HEK293 (cell line): ENCODE data around the gene KRTAP12-4.

Experiments
- CTCF ChIA-PET: fragments of 350-600 bp; formaldehyde crosslinking; extraction: SDS; loops from one replicate; lab custom pipeline; 2021; ENCODE audit warnings: antibody characterized with exemption; lab: Yijun Ruan, JAX
- POLR2A ChIA-PET: fragments of 300-600 bp; formaldehyde crosslinking; extraction: SDS; loops from one replicate; lab custom pipeline; 2020; ENCODE audit warnings: antibody characterized with exemption, inconsistent platforms; lab: Yijun Ruan, JAX
- H3K27ac ChIP-seq: fragments of 200-500 bp; sonication (Bioruptor generic); 2 replicates; pipeline ENCODE4 v1.5.1; 2014; ENCODE audit warnings: low read depth, low read length, control low read depth, inconsistent platforms; ENCODE audit errors: extremely low read depth
- H3K36me3 ChIP-seq, 2 experiments: fragments of 200-500 bp in 1 of 2; sonication (Bioruptor generic) in 1 of 2; 1 replicate in 1 of 2; 2 replicates in 1 of 2; pipeline ENCODE4 v1.5.1; 2014 to 2017; ENCODE audit warnings: inconsistent platforms in 2 of 2, low read length in 2 of 2; ENCODE audit not compliant: control insufficient read depth in 2 of 2, insufficient read depth in 1 of 2
- H3K4me1 ChIP-seq: fragments of 200-500 bp; sonication (Bioruptor generic); 2 replicates; pipeline ENCODE4 v1.5.1; 2014; ENCODE audit warnings: mild to moderate bottlenecking, low read length, inconsistent platforms; ENCODE audit not compliant: control insufficient read depth, insufficient read depth
- H3K4me3 ChIP-seq: 2 replicates; pipeline ENCODE4 v1.5.1; 2011; ENCODE audit warnings: low read depth, mild to moderate bottlenecking, control low read depth, low read length, moderate library complexity
- H3K9me3 ChIP-seq: fragments of 200-500 bp; sonication (Bioruptor generic); 2 replicates; pipeline ENCODE4 v1.5.1; 2014; ENCODE audit warnings: low read depth, low read length, inconsistent platforms; ENCODE audit not compliant: control insufficient read depth, insufficient read depth
- KLF7 ChIP-seq: fragments of 450-650 bp; formaldehyde crosslinking; IDR thresholded peaks from 2 replicates; pipeline ENCODE4 v1.5.1; 2016; ENCODE audit warnings: missing biosample characterization, missing genetic modification characterization, borderline replicate concordance
- MYNN ChIP-seq: fragments of 450-650 bp; formaldehyde crosslinking; IDR thresholded peaks from 2 replicates; pipeline ENCODE4 v1.5.1; 2016; ENCODE audit warnings: missing biosample characterization, missing genetic modification characterization, borderline replicate concordance
- PATZ1 ChIP-seq: fragments of 450-650 bp; formaldehyde crosslinking; IDR thresholded peaks from 2 replicates; pipeline ENCODE4 v1.5.1; 2016; ENCODE audit warnings: missing biosample characterization, missing genetic modification characterization
- ZBTB10 ChIP-seq: fragments of 450-650 bp; formaldehyde crosslinking; IDR thresholded peaks from 2 replicates; pipeline ENCODE4 v1.5.1; 2016; ENCODE audit warnings: missing biosample characterization, missing genetic modification characterization
- ZBTB49 ChIP-seq: fragments of 450-650 bp; formaldehyde crosslinking; IDR thresholded peaks from 2 replicates; pipeline ENCODE4 v1.5.1; 2016; ENCODE audit warnings: missing biosample characterization, missing genetic modification characterization, low read depth
- ZFP69B ChIP-seq: fragments of 450-650 bp; formaldehyde crosslinking; IDR thresholded peaks from 2 replicates; pipeline ENCODE4 v1.5.1; 2016; ENCODE audit warnings: missing biosample characterization, missing genetic modification characterization
- ZNF140 ChIP-seq: fragments of 450-650 bp; formaldehyde crosslinking; IDR thresholded peaks from 2 replicates; pipeline ENCODE4 v1.5.1; 2016; ENCODE audit warnings: missing biosample characterization, missing genetic modification characterization
- ZNF169 ChIP-seq: fragments of 450-650 bp; formaldehyde crosslinking; IDR thresholded peaks from 2 replicates; pipeline ENCODE4 v1.5.1; 2016; ENCODE audit warnings: missing biosample characterization, missing genetic modification characterization
- ZNF18 ChIP-seq: fragments of 450-650 bp; formaldehyde crosslinking; IDR thresholded peaks from 2 replicates; pipeline ENCODE4 v1.5.1; 2016; ENCODE audit warnings: missing biosample characterization, missing genetic modification characterization
- ZNF2 ChIP-seq: fragments of 450-650 bp; formaldehyde crosslinking; IDR thresholded peaks from 2 replicates; pipeline ENCODE4 v1.5.1; 2016; ENCODE audit warnings: missing biosample characterization, missing genetic modification characterization
- ZNF274 ChIP-seq, 2 experiments: fragments of 200-500 bp in 1 of 2; fragments of 450-650 bp in 1 of 2; sonication (Bioruptor generic) in 1 of 2; formaldehyde crosslinking in 1 of 2; IDR thresholded peaks; 2 replicates each; pipeline versions ENCODE4 v1.5.1 to v1.6.1; 2014 to 2016; ENCODE audit warnings: borderline replicate concordance in 1 of 2, inconsistent platforms in 1 of 2, low read length in 1 of 2, missing biosample characterization in 1 of 2, missing genetic modification characterization in 1 of 2
- ZNF280C ChIP-seq: fragments of 450-650 bp; formaldehyde crosslinking; IDR thresholded peaks from 2 replicates; pipeline ENCODE4 v1.5.1; 2016; ENCODE audit warnings: missing biosample characterization, missing genetic modification characterization
- ZNF426 ChIP-seq: fragments of 450-650 bp; formaldehyde crosslinking; IDR thresholded peaks from 2 replicates; pipeline ENCODE4 v1.5.1; 2017; ENCODE audit warnings: missing biosample characterization, missing genetic modification characterization, mild to moderate bottlenecking, inconsistent platforms, moderate library complexity
- ZNF510 ChIP-seq: fragments of 450-650 bp; formaldehyde crosslinking; IDR thresholded peaks from 2 replicates; pipeline ENCODE4 v1.5.1; 2018; ENCODE audit warnings: mild to moderate bottlenecking, missing genetic modification characterization, missing biosample characterization; ENCODE audit not compliant: insufficient replicate concordance
- ZNF513 ChIP-seq: fragments of 450-650 bp; IDR thresholded peaks from 2 replicates; pipeline ENCODE4 v1.5.1; 2018; ENCODE audit warnings: missing biosample characterization, missing genetic modification characterization
- ZNF704 ChIP-seq: fragments of 450-650 bp; formaldehyde crosslinking; IDR thresholded peaks from 2 replicates; pipeline ENCODE4 v1.5.1; 2016; ENCODE audit warnings: missing biosample characterization, missing genetic modification characterization
- ZNF776 ChIP-seq: fragments of 450-650 bp; formaldehyde crosslinking; IDR thresholded peaks from 2 replicates; pipeline ENCODE4 v1.5.0; 2017; ENCODE audit warnings: missing biosample characterization, missing genetic modification characterization, borderline replicate concordance
- ZNF830 ChIP-seq: fragments of 450-650 bp; IDR thresholded peaks from 2 replicates; pipeline ENCODE4 v1.5.0; 2018; ENCODE audit warnings: missing biosample characterization, missing genetic modification characterization, low read depth, mild to moderate bottlenecking, moderate library complexity
- ZNF843 ChIP-seq: fragments of 450-650 bp; formaldehyde crosslinking; IDR thresholded peaks from 2 replicates; pipeline ENCODE4 v1.5.1; 2016; ENCODE audit warnings: missing biosample characterization, missing genetic modification characterization
- ZSCAN16 ChIP-seq: fragments of 450-650 bp; formaldehyde crosslinking; IDR thresholded peaks from 2 replicates; pipeline ENCODE4 v1.5.1; 2016; ENCODE audit warnings: missing biosample characterization, missing genetic modification characterization

KRTAP12-4 gene

GRCh38 chr21:44658541-44658910 lies 4.1 kb upstream of the KRTAP12-4 start (continued):
- TF ChIP-seq ZBTB10, result no peak
- TF ChIP-seq PATZ1 (tag by site-specific recombination), result no peak

- Histone ChIP-seq H3K4me3 (no peak within 1 kb of the TSS), H3K27ac (no peak within 1 kb of the TSS)
- POLR2A ChIA-PET, result no interaction called here
- TF ChIP-seq ZNF274 (IDR thresholded peaks at IDR 0.05; ENCODE audit: low read length) (no peak), ZNF274 (tag by site-specific recombination; IDR thresholded peaks at IDR 0.05; ENCODE audit: borderline replicate concordance) (no peak), ZNF704 (tag by site-specific recombination) (no peak), ZSCAN16 (tag by site-specific recombination) (no peak), ZNF280C (tag by site-specific recombination) (no peak), ZNF2 (tag by site-specific recombination) (no peak), ZNF510 (tag by site-specific recombination) (no peak), ZNF426 (no peak), ZNF513 (tag by site-specific recombination) (no peak), MYNN (tag by site-specific recombination) (no peak), ZBTB49 (tag by site-specific recombination) (no peak), ZNF830 (no peak), KLF7 (tag by site-specific recombination) (no peak), ZNF169 (tag by site-specific recombination) (no peak), ZNF776 (no peak), ZNF843 (tag by site-specific recombination) (no peak), ZNF18 (tag by site-specific recombination) (no peak), ZFP69B (tag by site-specific recombination) (no peak), ZNF140 (no peak)
Observed at GRCh38 chr21:44657635-44658540, 3.4 kb upstream of the KRTAP12-4 start, which contains the start of gene KRTAP12-3. Gene KRTAP12-3, plus strand, starts transcription at chr21:44657932. Its CDS starts 48 bp downstream, at chr21:44657980.

More at GRCh38 chr21:44657635-44658540, 3.4 kb upstream of the KRTAP12-4 start, which contains the start of gene KRTAP12-3:
- Histone ChIP-seq H3K36me3 (no peaks in the 10 kb centered on the region), H3K9me3 (no peaks in the 10 kb centered on the region), H3K4me1 (no peaks in the 10 kb centered on the region)
- CTCF ChIA-PET, result interaction anchor here (0.5 kb wide), 1 partner anchor 212 kb away, joined by 5 read pairs; no protein-coding TSS in a partner anchor
